Astrocyte of the spinal cord (primary cell): ENCODE measurements around the gene FBXL7.

ENCODE experiments used
- DNase-seq: peaks from one replicate; pipeline ENCODE4 v3.0.0; 2011; ENCODE audit warnings: low read depth, low spot score
- H3K4me3 ChIP-seq: 2 replicates; pipeline ENCODE4 v1.5.1; 2011; ENCODE audit warnings: low read depth, mild to moderate bottlenecking, low read length, moderate library complexity
- CTCF ChIP-seq: IDR thresholded peaks from 2 replicates; pipeline ENCODE4 v1.5.1; 2012; ENCODE audit warnings: low read depth, mild to moderate bottlenecking, low read length, inconsistent platforms
- in situ Hi-C: cut with HindIII; loops from 2 replicates; pipeline ENCODE4 v1.10.0; 2017; ENCODE audit warnings: low sequenced_read_pairs

The FBXL7 gene

GRCh38 chr5:15752663-15753285 lies 252.8 kb downstream of the FBXL7 start:
- no peak for TF ChIP-seq CTCF
- in situ Hi-C loops: no loop called here
- peak overlapping the region; percentile 33 for H3K4me3 ChIP-seq
- DNase-seq: peak; percentile 51

GRCh38 chr5:15753752-15754151 lies 253.8 kb downstream of the FBXL7 start:
- in situ Hi-C loops: no loop called here
- DNase-seq: no peak
- H3K4me3 ChIP-seq: no peak overlapping the region
- TF ChIP-seq CTCF: no peak

- DNase-seq: peak; percentile 63
- TF ChIP-seq CTCF: no peak
- H3K4me3 ChIP-seq: no peak overlapping the region
- in situ Hi-C loops: no loop called here
Measured at GRCh38 chr5:15757103-15757502, 257.1 kb downstream of the FBXL7 start.

- no peak overlapping the region for H3K4me3 ChIP-seq
- in situ Hi-C loops: no loop called here
- no peak for TF ChIP-seq CTCF
- no peak for DNase-seq
Measured at GRCh38 chr5:15757619-15758018, 257.6 kb downstream of the FBXL7 start.

GRCh38 chr5:15762668-15763067 lies 262.7 kb downstream of the FBXL7 start:
- in situ Hi-C loops: no loop called here
- no peak overlapping the region for H3K4me3 ChIP-seq
- DNase-seq: no peak
- TF ChIP-seq CTCF: no peak

- in situ Hi-C loops: no loop called here
- DNase-seq: no peak
- H3K4me3 ChIP-seq: no peak overlapping the region
- TF ChIP-seq CTCF: no peak
Measured at GRCh38 chr5:15763754-15764153, 263.8 kb downstream of the FBXL7 start.
